ENCODE measurements around the gene PLEKHN1.
"Not testable (repeated sequence)": the region's sequence is repeated elsewhere in the genome, so short reads cannot be mapped to it uniquely, and the experiment has no call there.

Gene PLEKHN1

DNA sequence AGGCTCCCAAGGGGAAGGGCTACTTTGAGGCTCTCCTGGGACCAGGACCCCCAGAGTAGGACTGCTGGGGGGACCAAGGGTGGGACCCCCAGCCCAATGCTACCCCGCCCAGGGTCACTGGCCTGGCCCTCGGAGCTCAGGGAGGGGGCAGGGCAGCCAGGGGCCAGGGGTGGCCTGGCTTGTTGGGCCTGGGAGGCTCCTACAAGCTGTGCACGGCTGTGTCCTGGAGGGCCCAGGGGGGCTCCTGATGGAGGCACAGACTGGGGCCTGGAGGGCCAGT is 31.4 kb downstream of the PLEKHN1 start:
- no peak for DNase-seq

DNA sequence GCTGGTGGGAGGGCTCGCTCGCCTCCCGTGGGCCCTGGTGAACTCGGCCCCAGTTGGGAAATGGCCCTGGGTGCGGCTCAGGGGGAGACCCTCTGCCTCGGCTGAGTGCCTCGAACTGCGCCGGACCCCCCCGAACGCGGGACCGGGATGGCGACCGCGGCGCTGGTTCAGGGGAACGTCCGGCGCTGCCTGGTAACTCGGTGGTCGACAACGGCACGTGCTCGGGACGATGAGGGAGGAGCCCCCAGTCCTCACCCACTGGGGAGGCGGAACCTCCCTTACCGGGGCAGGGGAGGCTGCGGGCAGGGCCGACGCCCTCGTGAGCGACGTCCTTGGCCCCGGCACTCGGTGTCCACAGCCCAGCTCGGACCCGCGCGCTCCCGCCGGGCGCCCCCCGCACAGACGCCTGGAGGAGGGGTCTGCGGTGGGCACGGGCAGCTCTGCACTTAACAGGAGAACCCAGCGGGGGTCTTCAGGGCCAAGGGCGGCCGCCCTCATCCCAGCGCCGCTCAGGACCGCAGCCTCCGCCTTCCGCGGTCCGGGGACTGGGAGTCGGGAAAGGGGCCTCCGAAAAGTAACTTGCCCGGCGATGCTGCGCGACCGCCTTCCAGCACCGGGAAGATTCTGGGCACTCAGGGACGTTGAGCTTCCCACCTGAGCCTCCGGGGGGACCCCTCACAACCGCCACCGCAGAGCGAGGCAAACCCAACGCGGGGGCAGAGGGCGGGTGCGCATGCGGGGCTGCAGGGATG is 31.9 kb downstream of the PLEKHN1 start:
- DNase-seq = no peak

DNA sequence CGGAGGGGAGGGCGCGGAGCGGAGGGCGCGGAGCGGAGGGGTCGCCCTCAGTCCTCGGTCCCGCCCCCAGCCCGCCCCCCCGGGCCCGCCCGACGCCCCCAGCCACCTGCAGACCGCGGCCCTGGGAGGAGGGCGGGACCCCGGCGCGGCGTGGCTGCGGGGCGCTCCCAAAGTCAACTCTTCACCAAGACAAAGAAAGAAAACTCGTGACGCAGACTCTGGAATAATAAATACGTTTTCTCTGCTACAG is 32.4 kb downstream of the PLEKHN1 start:
- no peak for DNase-seq

DNA sequence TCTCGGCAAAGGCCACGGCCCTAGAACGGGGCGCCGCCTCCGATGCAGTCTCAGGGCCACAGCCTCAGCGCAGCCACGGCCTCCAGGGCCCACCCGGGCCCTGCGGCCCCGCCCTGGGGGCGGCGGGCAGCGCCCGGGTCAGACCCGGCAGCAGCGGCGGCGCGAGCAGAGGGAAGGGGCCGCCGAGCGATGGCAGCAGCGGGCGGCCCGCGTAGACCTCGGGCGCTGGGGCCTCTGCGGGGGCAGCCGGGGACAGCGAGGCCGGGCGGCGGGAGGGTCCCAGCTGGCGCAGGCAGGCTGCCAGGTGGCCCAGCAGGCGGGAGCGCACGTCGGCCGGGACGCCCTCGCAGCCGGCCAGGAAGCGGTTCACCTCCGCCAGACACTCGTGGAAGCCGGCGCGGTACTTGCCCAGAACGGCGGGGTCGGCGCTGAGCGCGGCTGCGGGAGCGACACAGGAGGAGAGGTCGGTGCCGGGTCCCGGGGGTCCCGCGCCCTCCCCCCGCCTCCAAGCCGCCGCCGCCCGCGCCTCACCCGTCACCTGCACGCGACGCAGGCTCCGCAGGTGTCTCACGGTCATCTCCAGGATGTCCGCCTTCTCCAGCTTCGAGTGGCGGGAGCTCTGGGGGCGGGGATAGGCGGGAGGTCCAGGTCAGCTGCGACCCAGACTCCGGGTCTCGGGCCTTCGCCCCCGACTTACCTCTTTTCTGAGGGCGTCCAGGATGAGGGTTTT is 32.9 kb downstream of the PLEKHN1 start:
- DNase-seq = no peak

DNA sequence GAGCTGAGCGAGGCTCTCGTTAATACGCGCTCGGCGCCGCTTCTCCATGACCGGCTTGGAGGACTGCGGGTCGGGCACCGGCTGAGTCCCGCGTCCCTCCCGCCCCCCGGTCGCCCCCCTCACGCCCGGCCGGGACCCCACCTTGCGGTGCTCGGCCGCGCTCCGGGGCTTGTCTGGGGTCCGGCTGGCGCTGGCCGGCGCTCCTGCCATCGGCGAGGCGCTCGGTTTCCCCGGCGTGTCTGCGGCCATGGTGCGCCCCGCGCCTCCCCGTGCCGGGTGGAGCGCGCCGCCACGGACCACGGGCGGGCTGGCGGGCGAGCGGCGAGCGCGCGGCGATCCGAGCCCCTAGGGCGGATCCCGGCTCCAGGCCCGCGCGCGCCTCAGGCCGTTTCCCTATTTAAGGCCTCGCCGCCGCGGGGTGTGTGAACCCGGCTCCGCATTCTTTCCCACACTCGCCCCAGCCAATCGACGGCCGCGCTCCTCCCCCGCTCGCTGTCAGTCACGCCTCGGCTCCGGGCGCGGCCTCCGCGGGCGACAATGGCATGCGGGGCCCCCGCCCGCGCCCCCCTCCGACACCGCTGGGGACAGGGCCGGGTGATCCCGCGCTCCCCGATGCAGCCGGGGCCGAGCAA is 33.6 kb downstream of the PLEKHN1 start, which contains the start of gene HES4:
HES4 (minus strand) TSS at position 373 of the 632 bp plus-strand sequence; CDS start at position 249, 124 bp downstream.
- DNase-seq = peak; percentile 56

DNA sequence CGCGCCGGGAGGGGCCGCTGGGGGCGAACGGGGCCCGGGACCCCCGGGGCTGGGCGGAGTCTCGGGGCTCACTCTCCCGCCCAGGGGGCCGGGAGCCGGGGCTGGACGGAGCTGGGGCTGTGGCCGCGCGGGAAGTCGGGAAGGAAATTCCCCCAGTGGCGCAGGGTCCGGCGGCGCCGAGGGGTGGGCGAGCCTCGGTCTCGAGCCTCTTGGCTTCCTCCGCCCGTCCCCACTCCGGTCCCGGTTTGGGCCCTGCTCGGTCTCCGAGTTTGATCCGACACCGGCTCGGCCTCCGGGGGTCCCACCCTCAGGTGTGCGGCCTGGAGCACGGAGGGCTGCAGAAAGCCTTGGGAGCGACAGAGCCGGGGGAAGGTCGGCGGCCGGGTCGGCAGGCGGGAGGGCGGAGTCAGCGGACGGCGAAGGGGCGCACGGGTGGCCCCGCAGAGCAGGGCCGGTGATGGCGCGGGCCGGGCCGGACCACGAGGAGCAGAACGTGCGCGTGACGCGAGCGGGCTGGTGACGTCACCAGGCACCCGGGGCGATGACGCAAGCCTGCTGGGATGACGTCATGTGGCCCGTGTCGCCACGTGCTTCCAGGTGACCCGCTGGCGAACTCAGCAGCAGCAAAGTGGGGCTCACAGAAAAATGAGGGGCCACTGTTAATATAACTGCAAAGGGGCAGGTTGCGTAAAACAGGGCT is 34.2 kb downstream of the PLEKHN1 start:
- peak; percentile 60 for DNase-seq

DNA sequence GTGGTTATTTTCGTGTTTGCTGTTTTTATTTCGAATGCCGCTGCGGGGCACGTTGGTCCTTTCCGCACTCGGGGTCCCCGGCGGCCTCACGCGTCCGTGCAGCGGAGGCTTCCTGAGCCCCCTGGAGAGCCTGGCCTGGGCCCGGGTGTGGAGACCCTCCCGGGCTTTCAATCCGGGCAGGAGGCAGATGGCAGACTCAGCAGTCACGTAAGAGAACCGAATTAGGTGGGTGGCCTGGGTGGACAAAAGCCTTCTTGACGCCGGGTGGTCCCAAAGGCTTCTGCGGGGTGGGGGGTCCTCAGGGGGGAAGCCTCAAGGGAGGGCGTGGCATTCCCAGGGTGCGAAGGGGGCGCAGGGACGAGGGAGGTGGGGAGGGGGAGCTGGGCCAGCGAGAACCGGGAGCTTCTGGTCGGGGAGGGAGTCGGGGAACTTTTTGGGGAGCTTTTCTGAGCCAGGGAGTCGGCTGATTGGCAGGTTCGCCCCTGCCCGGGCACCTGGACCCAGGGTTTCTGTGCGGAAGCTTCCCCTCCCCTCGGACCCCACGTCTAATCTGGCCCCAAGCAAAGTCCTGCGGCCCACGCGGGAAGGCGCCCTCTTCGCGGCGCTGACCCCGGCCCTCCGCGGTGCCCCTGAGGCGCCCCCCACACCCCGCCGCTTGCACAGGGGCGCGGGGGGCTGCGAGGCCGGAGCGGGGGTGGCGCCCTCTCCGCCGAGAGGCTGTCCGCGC is 34.9 kb downstream of the PLEKHN1 start:
- DNase-seq = no peak

DNA sequence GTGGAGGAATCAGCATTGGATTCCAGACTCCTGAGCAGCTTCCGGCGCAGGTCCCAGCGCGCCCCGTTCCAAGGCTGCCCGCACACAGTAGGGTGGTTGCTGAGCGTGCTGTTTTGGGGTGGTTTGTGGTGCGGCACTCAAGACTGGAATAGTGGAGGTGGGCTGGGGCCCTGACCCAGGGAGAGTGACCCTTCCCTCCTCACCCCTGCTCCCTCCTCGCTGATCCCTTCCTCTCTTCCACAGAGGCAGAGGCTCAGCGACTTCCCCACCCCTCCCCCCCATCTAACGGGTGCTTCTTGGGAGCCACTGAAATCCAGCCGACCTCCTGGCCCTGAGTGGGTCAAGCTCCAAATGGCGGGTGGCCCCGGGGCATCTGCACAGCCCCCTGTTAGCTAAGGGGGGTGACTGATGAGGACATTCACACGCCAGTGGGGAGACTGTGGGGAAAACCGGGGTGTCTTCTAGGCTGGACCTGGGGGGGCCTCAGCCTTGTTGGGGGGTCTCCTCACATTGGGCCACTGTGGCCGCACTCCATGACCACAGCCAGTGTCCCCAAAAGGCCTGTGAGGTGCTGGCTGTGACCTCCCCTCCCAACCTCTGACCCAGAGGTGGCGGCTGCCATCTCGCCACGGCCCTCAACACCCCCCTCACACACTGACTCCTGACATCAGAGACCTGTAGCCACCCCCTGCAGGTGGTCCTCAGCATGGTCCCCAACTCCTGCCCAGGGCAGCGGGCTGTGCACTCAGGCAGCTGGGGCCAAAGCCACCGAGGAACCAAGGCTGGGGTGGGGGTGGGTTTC is 37.5 kb downstream of the PLEKHN1 start:
- no peak for DNase-seq

DNA sequence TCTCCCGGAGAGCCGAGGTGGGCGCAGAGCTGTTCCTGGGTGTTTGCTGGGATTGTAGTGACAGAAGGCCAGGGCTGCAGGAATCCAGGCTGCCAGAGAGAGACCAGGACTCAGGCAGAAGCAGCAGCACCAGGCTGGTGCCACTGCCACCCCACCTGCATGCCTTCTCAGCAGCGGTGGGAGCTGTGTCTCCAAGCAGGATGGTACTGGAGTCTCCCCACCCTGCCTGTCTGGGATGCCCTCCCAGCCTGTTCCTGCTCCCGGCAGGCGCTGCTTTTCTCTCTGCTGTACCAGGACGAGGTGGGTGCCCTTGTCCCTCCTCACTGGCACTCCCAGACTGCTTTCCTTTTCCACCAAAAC is 38.1 kb downstream of the PLEKHN1 start:
- DNase-seq = no peak

DNA sequence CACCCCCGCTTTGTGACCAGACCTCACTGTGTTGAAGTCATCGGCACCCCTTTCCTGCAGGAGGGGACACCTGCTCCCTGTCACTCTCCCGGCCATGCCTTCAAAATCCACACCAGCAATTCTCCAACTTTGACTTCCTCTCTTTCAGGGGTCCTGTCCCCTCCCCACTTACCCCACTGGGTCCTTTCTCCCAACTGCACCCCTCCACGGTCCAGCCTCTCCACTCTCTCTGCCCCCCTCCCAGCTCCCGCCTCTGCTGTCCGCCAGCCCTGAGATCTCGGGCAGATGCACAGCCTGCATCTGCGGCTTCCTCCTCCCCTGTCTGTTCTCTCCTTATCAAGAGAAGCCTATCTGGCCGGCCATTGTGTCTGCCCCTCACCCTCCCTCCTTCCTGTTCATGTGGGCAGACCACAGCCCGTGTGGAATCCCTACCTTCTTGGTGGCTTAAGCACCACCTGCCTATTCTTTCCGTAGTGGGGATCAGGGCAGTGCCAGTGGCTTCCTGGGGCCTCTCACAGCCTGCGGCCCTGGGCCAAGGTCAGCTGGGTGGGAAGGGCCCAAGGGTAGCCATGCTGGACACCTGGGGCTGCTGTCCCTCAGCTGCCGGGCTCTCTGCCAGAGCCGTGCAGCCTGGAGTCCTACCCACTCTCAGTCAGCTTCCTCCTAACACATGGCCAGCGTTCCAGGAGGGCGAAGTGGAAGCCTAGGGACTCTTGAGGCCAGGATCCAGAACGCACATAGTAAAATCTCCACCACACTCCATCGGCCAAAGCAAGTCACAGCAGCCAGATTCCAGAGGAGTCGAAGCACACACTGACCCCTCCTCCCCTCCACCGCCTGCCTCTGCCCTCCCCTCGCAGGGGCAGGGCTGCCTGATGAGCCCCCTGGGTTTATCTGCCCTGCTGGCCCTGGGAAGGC is 38.8 kb downstream of the PLEKHN1 start:
- no peak for DNase-seq

DNA sequence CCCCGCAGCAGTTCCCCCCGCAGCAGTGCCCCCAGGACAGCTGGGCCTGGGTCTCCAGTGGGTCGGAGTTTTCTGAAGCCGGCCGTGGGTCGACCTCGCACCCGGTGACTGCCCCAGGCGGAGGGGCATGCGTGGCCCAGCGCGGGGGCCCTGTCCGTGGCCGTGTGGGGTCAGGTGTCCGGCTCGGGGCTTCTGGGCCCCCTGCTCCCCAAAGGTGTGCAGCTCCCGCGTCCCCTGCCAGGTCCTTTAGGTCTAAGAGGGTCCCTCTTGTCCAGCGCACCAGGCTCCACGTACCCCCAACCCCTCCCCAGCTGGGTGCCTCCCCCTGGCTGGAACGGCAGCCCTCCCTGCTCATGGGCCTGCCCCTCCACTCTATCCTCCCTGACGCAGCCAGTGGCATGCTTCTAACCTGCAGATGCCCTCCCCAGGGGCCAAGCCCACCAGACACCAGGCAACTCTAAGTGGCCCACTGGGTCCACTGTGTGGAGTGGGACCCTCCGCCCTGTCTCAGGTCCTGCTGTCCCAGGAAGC is 39.6 kb downstream of the PLEKHN1 start:
- no peak for DNase-seq

DNA sequence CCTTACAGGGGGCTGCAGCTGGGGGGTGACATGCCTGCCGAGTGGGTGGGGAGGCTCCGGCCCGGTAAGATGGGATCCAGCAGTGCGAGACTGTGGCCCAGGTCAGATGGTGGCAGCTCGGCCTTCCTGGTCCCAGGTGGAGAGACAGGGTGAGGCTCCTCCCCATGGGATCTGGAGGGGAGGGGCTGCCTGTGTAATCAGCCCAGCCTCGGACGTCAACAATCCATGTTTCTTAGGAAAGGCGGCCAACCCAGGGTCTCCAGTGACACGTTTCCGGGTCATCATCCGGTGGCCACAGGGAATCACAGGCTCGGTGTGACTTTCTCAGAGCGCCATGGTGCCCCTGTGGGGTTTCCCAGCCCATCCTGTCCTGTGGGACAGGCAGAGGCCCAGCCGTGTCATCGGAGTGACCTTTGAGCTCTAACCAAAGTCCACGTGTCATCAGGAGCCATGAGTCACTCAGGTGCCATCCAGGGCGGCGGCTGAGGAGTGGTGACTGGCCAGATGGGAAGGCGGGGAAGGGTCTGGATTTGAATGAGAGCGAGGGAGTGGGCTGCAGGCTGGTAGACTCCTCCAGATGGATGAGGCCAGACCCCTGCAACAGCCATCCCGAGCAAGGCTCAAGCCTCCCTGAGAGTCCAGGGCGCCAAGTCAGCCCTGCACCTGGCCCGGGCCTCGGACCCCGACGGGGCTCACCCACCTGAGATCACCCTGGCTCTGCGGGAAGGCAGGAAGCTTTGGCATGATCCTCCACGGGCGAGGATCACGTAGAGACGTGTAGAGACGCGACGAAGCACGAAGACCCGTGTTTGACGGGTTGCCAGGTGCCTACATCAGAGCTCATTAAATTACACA is 40.2 kb downstream of the PLEKHN1 start:
- no peak for DNase-seq

DNA sequence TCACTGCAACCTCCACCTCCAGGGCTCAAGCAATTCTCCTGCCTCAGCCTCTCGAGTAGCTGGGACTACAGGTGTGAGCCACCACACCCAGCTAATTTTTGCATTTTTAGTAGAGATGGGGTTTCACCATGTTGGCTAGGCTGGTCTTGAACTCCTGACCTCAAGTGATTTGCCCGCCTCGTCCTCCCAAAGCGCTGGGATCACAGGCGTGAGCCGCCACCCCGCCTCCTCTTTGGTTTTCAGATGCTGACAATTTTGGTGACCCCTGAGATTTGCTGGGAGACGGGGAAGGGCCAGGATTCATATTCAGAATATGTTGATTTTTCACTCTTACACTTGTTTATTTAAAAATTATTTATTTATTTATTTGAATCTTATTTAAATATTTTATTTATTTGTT is 43.8 kb downstream of the PLEKHN1 start:
- DNase-seq = not testable (repeated sequence)

DNA sequence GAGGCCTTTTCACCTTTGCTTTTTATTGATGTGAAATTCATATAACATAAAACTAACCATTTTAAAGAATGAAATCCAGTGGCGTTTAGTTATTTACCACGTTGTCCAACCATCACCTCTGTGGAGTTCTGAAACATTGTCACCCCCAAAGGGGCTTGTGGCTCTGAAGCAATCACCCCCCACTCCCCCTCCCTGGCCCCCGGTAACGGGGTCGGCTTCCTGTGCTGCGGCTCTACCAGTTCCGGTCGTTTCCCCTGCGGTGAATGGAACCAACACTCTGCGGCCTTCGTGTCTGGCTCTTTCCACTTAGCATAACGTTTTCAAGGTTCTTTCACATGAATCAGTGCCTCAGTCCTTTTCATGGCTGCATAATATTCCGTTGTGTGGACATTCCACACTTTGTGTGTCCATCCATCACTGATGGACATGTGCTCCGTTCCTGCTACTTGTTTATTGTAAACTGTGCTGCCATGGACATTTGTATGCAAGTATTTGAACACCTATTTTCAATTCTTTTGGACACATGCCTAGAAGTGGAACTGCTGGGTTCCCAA is 45.2 kb downstream of the PLEKHN1 start:
- no peak for DNase-seq

DNA sequence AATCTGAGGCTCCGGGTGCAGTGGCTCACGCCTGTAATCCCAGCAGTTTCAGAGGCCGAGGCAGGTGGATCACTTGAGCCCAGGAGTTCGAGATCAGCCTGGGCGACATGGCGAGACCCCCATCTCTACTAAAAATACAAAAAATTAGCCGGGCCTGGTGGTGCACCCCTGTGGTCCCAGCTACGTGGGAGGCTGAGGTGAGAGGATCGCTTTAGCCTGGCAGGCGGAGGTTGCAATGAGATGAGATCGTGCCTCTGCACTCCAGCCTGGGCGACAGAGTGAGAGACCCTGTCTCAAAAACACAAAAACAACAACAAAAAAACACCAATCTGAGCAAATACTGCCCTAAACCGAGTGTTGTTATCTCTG is 46.4 kb downstream of the PLEKHN1 start:
- not testable (repeated sequence) for DNase-seq

DNA sequence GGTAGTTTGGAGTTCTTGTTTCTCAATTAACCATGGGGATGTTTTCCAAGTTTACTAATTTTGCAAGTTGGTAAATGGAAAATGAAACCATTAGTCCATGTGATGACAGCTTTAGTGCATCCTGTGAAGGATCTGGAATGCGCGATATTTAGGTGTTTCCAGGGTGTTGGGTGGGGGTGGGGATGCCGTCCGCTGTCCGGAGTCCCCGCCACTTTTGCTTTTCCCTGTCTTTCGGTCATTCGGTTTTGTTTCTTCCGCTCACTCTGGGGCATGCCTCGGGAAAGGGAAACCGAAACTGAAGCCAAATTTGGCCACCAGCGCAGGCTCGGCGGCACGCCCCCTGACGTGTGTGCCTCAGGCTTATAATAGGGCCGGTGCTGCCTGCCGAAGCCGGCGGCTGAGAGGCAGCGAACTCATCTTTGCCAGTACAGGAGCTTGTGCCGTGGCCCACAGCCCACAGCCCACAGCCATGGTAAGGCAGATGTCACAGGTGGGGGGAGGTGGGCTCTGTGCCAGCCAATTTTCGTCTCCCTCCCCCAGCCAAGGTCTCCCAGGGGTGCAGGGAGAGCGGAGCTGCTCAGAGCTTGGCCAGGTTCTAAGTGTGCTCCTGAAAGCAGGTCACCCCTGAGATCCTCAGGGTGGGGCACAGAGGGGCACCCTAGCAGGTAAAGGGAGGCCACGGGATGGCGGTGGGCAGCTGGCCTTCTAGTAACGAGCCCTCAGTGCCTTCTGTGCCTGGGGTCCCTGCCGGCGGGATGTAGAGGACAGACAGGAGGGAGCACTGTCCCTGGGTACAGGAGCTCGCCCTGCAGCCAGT is 47.0 kb downstream of the PLEKHN1 start, which contains the start of gene ISG15:
ISG15 (plus strand) TSS at position 393 of the 817 bp plus-strand sequence; CDS start at position 470, 77 bp downstream.
- peak; percentile 92 for DNase-seq

DNA sequence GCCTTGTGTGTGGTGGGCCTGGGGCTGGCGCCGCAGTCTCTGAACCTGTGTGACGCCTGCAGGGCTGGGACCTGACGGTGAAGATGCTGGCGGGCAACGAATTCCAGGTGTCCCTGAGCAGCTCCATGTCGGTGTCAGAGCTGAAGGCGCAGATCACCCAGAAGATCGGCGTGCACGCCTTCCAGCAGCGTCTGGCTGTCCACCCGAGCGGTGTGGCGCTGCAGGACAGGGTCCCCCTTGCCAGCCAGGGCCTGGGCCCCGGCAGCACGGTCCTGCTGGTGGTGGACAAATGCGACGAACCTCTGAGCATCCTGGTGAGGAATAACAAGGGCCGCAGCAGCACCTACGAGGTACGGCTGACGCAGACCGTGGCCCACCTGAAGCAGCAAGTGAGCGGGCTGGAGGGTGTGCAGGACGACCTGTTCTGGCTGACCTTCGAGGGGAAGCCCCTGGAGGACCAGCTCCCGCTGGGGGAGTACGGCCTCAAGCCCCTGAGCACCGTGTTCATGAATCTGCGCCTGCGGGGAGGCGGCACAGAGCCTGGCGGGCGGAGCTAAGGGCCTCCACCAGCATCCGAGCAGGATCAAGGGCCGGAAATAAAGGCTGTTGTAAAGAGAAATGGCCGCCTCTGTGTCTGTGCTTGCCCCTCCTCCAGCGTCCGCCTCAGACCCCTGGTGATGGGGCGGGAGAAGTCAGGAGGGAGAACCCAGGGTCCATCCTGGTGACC is 47.8 kb downstream of the PLEKHN1 start:
- DNase-seq = peak; percentile 44

All from activated CD4-positive, alpha-beta T cell treated with anti-CD3 and anti-CD28 coated beads, Interleukin-10, Interleukin-2, amounts not matched to agents 100 ng/mL and 50 ng/mL, durations not matched to agents 16 hours and 8 hours (primary cell).